Smooth muscle cell of trachea (primary cell): ENCODE data around the gene NPIPA3. TPM values are rescaled to one million over a fixed set of nuclear protein-coding genes. Genes with fewer than 3 reads are reported as not detected.

Experiments
- total RNA-seq: library from RNA; depleted of rRNA; stranded (reverse); fragments of >200 nt; gene quantifications from 2 replicates; pipeline ENCODE4 v1.2.1, GENCODE V29; 2014

The NPIPA3 gene
- 0.33 and 1.2 TPM in 2 replicates for total RNA-seq

GRCh38 chr16:14703156-14704011 is at the start of gene NPIPA3:
NPIPA3 (plus strand) TSS chr16:14703411; CDS start chr16:14708944, 5,533 bp downstream.

DNA sequence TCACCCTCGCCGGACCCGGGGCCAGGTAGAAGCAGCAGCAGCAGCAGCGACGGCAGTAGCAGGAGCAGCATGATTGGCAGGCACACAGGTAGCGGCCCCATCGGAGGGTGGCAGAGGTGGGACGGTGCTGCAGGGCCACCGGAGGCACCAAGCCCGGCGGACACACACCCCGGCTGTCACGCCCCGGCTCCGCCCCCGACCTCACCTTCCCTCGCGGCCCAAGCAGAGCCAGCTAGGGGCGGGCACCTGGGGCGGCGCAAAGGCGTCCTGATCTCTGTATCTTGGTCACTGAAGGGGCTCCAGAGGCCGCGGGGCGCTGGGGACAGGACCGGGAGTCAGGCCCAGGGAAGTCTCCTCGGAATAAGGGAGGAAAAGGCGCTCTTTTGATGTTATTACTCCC is 9.1 kb upstream of the NPIPA3 start, which contains the start of gene PLA2G10:
Gene PLA2G10, minus strand, starts transcription at position 180 of the 400 bp plus-strand sequence. Its CDS starts 79 bp downstream, at position 101.

DNA sequence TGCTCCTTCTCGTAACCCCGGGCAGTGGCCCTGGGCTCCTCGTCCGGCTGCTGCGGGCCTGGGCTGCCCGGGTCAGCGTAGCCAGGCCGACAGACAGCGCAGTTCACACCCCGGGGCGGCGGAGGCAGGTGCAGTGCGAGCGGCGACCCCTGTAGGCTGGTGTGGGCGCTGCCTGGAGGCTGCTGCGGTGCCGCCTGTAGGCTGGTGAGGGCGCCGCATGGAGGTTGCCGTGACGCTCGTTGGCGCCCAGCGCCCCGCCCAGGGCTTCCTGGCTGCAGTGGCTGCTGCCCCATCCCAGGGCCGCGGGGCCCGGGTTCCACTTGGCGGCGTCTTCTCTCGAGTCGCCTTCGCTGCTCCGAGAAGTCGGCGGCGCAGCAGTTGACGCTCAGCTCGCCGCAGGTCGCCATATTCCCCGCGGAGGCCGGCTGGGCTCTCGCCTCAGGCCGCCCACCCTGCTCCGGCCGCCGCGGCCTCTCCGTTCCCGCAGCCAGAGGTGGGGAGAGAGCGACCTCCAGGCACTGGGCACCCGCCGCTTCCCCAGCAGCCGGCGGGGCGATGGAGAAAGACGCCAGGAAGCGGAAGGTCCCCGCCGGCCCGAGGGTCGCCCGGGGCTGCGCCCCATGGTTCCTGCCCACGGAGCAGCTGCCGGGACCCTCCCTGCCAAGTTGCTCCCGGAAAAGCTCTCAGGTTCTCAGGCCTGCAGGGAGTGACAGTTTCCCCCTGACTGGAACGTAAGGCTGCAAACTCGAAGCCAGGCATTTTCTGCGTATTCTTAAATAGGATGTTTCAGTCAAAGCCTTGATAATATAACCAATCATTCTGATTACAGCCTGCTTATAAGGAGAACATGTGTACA is 39.3 kb downstream of the NPIPA3 start, which contains the start of gene NPIPA2:
Gene NPIPA2, plus strand, starts transcription at position 261 of the 856 bp plus-strand sequence. CDS start 5,533 bp downstream, outside the sequence.

Other genes with a start within 250 kb of the NPIPA3 start
- 32.3 and 41.6 TPM in 2 replicates for gene PARN, start 73.2 kb upstream of the NPIPA3 start, total RNA-seq
- gene BFAR, start 70.5 kb upstream of the NPIPA3 start, total RNA-seq = 101 and 102 TPM in 2 replicates
- not detected in 2 replicates for gene PLA2G10, start 9.1 kb upstream of the NPIPA3 start, total RNA-seq
- 0.33 and 1.2 TPM in 2 replicates for gene NPIPA2, start 39.1 kb downstream of the NPIPA3 start, total RNA-seq
- 122 and 148 TPM in 2 replicates for gene NOMO1, start 130.3 kb downstream of the NPIPA3 start, total RNA-seq
- 79.7 and 90.5 TPM in 2 replicates for gene NPIPA1, start 234.0 kb downstream of the NPIPA3 start, total RNA-seq